Endothelial cell of umbilical vein (primary cell): Measurements from ENCODE around the gene SERGEF.

Experiments
- CTCF ChIP-seq, 2 donors: IDR thresholded peaks; 1 replicate in 1 of 2; 2 replicates in 1 of 2; pipeline ENCODE4 v1.5.1; 2011; ENCODE audit warnings: low read length in 2 of 2, mild to moderate bottlenecking in 2 of 2, moderate library complexity in 2 of 2, control low read depth in 1 of 2, inconsistent platforms in 1 of 2, low read depth in 1 of 2; ENCODE audit not compliant: insufficient read depth in 1 of 2; ENCODE audit errors: extremely low read depth in 1 of 2
- EZH2 ChIP-seq: IDR thresholded peaks from 2 replicates; pipeline ENCODE4 v1.6.1; 2012; ENCODE audit warnings: borderline replicate concordance, low read depth, mild to moderate bottlenecking, moderate library complexity, low read length, inconsistent platforms; ENCODE audit not compliant: severe bottlenecking
- MAX ChIP-seq: IDR thresholded peaks from 2 replicates; pipeline ENCODE4 v1.6.1; 2011; ENCODE audit not compliant: insufficient read depth, insufficient read length
- MYC ChIP-seq: IDR thresholded peaks from one replicate; pipeline ENCODE4 v1.6.1; 2011; ENCODE audit warnings: mild to moderate bottlenecking, low read depth, low read length
- POLR2A ChIP-seq: IDR thresholded peaks from 2 replicates; pipeline ENCODE4 v1.6.1; 2012; ENCODE audit warnings: low read depth, mild to moderate bottlenecking, control low read depth, low read length
- POLR2AphosphoS5 ChIP-seq: IDR thresholded peaks from 2 replicates; pipeline ENCODE4 v1.6.1; 2012; ENCODE audit warnings: low read depth, mild to moderate bottlenecking, control low read depth, low read length, moderate library complexity; ENCODE audit not compliant: insufficient read depth

GRCh38 chr11:17816232-17816931 lies 196.5 kb downstream of the SERGEF start:
- TF ChIP-seq POLR2A (no peak), CTCF (IDR thresholded peaks at IDR 0.05; ENCODE audit: extremely low read depth in 1 of 2, insufficient read depth in 1 of 2, low read depth in 1 of 2, low read length in 2 of 2) (no peak), POLR2AphosphoS5 (no peak), MYC (no peak), MAX (no peak), EZH2 (no peak)
